Measurements from ENCODE around the gene SPECC1L. TPM values are rescaled to one million over a fixed set of nuclear protein-coding genes. Genes with fewer than 3 reads are reported as not detected.

Gene SPECC1L
- total and polyA plus RNA-seq, 8 donors: 6.0 to 53.1 (median 21.8) TPM

DNA sequence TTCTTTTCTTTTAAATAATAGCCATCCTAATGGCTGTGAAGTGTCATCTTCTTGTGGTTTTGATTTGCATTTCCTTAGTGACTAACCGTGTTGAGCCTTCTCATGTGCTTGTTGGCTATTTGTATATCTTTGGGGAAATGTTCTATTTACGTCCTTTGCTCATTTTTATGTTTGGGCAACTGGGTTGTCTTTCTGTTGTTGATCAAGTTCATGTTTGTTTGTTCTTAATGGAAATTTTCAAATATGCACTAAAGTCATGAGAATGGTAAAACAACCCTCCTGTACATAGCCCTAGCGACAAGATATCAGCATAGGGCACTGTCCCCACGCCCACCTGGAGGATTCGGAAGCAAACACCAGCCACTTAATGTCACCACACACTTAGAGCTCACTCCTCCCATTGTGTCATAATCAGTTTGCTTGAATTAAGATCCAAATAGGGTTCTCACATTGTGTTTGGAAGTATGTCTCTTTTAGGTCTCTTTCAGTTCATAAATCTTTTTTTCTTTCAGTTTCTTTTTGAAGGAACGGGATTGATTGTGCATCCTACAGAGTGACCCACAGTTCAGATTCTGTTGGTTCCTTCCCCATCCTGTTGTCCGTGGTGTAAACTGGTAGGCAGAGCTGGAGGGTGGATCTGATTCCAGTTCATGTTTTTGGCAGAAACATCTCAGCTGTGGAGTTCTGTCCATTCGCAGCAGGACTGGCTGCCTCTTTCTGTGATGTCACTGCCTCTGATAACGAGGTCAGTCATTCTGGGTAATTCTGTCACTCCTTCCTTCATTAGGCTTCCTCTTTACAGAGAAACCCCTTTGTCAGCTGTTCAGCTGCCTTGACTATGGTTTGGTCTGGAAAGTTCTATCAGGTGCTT is 130.3 kb downstream of the SPECC1L start:
- no peak for DNase-seq
- TF ChIP-seq POLR2AphosphoS5 (IDR thresholded peaks at IDR 0.05): no peak
- TF ChIP-seq POLR2A (IDR thresholded peaks at IDR 0.05): no peak
- TF ChIP-seq, protein P1, sequence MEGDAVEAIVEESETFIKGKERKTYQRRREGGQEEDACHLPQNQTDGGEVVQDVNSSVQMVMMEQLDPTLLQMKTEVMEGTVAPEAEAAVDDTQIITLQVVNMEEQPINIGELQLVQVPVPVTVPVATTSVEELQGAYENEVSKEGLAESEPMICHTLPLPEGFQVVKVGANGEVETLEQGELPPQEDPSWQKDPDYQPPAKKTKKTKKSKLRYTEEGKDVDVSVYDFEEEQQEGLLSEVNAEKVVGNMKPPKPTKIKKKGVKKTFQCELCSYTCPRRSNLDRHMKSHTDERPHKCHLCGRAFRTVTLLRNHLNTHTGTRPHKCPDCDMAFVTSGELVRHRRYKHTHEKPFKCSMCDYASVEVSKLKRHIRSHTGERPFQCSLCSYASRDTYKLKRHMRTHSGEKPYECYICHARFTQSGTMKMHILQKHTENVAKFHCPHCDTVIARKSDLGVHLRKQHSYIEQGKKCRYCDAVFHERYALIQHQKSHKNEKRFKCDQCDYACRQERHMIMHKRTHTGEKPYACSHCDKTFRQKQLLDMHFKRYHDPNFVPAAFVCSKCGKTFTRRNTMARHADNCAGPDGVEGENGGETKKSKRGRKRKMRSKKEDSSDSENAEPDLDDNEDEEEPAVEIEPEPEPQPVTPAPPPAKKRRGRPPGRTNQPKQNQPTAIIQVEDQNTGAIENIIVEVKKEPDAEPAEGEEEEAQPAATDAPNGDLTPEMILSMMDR (IDR thresholded peaks at IDR 0.05): no peak
- no peak for TF ChIP-seq EP300 (IDR thresholded peaks at IDR 0.05)
- no peaks in the 10 kb centered on the region for H3K9me3 ChIP-seq
- WGBS, 5 donors: 63 to 73% (median 70%) methylated on average over 9 of the region's 9 CpGs
- no peak overlapping the region for H3K4me3 ChIP-seq
- peaks cover 17 to 36% (median 29%) of the 10 kb centered on the region in 4 donors for H3K4me1 ChIP-seq
- peaks cover 13 to 42% (median 32%) of the 10 kb centered on the region in 4 donors for H3K36me3 ChIP-seq
- intact Hi-C loops (cut with DNase I; ENCODE audit: low total_unique reads): no loop called here
- H3K27ac ChIP-seq: peak overlapping the region in 4 of 5 donors; percentile 17 to 76 (median 48)
- H3K27me3 ChIP-seq: no peaks in the 10 kb centered on the region

DNA sequence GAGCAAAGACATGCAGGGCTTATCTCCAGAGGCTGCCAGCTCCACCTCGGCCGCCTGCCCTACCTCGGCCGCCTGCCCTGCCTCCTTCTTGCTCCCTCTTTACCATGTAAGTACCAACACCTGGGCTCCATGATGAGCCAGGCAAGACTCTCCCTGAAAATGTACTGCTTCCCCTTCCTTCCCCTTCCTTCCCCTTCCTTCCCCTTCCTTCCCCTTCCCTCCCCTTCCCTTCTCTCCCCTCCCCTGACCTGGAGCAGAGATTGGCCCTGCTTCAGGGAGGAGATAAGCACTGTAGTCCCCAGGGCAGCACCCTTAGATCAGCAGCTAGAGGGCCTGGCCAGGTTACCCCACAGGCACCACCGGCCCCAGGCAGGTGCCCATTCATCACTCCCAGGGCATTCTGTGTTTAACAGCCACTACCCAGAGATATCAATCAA is 131.3 kb downstream of the SPECC1L start:
- peak overlapping the region in 4 of 5 donors; percentile 24 to 76 (median 52) for H3K27ac ChIP-seq
- DNase-seq: no peak
- no peak for TF ChIP-seq EP300 (IDR thresholded peaks at IDR 0.05)
- TF ChIP-seq POLR2A (IDR thresholded peaks at IDR 0.05): no peak
- no peak for TF ChIP-seq POLR2AphosphoS5 (IDR thresholded peaks at IDR 0.05)
- TF ChIP-seq, protein P1 (IDR thresholded peaks at IDR 0.05): no peak

DNA sequence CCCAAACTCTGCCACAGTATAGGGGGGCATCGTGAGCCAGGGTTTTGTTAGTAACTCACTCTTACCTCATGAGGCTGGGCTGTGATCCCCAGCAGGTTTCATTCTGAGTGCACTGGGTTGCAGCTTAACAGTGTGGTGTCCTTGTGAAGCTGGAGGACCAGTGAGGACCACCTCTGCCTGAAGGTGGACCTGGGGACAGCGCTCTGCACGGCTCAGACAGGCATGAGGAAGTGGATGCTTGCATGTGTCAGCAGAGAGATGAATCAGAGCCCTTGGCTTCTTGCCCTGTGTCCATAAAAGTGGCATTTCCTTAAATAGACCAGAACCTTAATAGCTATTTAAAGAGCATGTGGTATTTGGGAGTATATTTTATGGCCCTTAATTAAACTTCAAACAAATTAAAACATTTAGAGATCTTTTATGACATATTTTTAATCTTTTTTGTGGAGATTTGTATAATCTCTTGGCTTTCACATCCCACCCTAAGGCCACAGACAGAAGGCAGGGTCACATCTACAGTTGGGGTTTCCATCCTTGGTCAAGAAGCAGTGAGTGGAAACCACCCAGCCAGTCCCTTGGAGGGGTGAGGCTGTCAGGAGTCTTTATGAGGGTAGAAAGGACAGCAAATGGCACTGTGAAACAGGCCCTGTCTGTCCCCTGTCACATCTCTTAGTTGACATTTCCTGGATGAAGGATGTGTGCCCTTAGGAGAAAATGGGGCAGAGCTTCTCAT is 132.0 kb downstream of the SPECC1L start:
- peak overlapping the region; percentile 24 to 76 (median 51) for H3K27ac ChIP-seq
- no peaks in the 10 kb centered on the region for H3K9me3 ChIP-seq
- H3K36me3 ChIP-seq: peaks cover 5 to 25% (median 20%) of the 10 kb centered on the region in 4 donors
- peaks cover 17 to 53% (median 39%) of the 10 kb centered on the region in 4 donors for H3K4me1 ChIP-seq
- peak; percentile 75 to 88 for DNase-seq
- WGBS, 5 donors: 13 to 36% (median 17%) methylated on average over 3 of the region's 3 CpGs
- intact Hi-C loops (cut with DNase I; ENCODE audit: low total_unique reads): no loop called here
- H3K27me3 ChIP-seq: no peaks in the 10 kb centered on the region
- no peak overlapping the region for H3K4me3 ChIP-seq
- TF ChIP-seq POLR2A (IDR thresholded peaks at IDR 0.05) (no peak), POLR2AphosphoS5 (IDR thresholded peaks at IDR 0.05) (peak; percentile 16 to 85 (median 26)), EP300 (IDR thresholded peaks at IDR 0.05) (no peak)
- TF ChIP-seq, protein P1 (IDR thresholded peaks at IDR 0.05): no peak

More for the DNA sequence above, 131.3 kb downstream of the SPECC1L start:
- intact Hi-C loops (cut with DNase I; ENCODE audit: low total_unique reads): no loop called here
- whole genome bisulfite sequencing, 5 donors: 69 to 84% (median 77%) methylated on average over 5 of the region's 5 CpGs
- Histone ChIP-seq H3K9me3 (no peaks in the 10 kb centered on the region), H3K4me3 (no peak overlapping the region), H3K27me3 (no peaks in the 10 kb centered on the region), H3K4me1 (peaks cover 17 to 46% (median 33%) of the 10 kb centered on the region in 4 donors), H3K36me3 (peaks cover 6 to 32% (median 22%) of the 10 kb centered on the region in 4 donors)

DNA sequence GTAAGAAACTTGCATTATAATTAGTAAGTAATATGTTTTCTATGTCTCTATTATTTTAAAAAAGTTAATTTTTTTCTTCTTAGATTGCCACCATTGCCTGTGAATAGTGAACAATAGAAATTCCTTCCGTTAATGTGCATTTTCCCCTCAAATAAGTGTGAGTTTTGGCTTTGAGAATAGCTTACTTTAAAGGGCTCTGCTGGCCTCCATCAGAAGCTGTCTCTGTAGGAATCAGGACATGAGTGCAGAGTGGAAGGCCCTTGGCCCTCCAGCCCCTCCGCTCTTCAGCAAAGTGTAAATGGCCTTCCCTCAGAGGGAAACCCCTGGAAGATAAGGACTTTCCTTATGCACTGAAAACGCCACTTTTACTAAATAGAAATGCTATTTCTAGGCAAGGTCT is 132.7 kb downstream of the SPECC1L start:
- 92 to 95% (median 93%) methylated on average over 3 of the region's 3 CpGs for WGBS, 5 donors
- no peaks in the 10 kb centered on the region for H3K27me3 ChIP-seq
- peaks cover 3 to 24% (median 18%) of the 10 kb centered on the region in 4 donors for H3K36me3 ChIP-seq
- intact Hi-C loops (cut with DNase I; ENCODE audit: low total_unique reads): no loop called here
- H3K27ac ChIP-seq: peak overlapping the region in 4 of 5 donors; percentile 4 to 54 (median 38)
- TF ChIP-seq EP300 (IDR thresholded peaks at IDR 0.05) (no peak), POLR2A (IDR thresholded peaks at IDR 0.05) (no peak), POLR2AphosphoS5 (IDR thresholded peaks at IDR 0.05) (no peak)
- TF ChIP-seq, protein P1 (IDR thresholded peaks at IDR 0.05): no peak
- peak in 1 of 2 donors; percentile 1 for DNase-seq
- no peaks in the 10 kb centered on the region for H3K9me3 ChIP-seq
- peaks cover 17 to 60% (median 43%) of the 10 kb centered on the region in 4 donors for H3K4me1 ChIP-seq
- no peak overlapping the region for H3K4me3 ChIP-seq

All from stomach (tissue), 9 donors.